NCI-H1436 treated with DMSO at 0.1 percent for 48 hours (cell line): ENCODE results near the gene MED15.
"Not testable (repeated sequence)": the region's sequence is repeated elsewhere in the genome, so short reads cannot be mapped to it uniquely, and the experiment has no call there.

Source experiments
- DNase-seq: peaks from one replicate; lab custom pipeline; 2025; lab: John Stamatoyannopoulos, UW

Gene MED15

GRCh38 chr22:20507253-20508066 is at the start of gene MED15:
TSS of gene MED15 (plus strand) at chr22:20507610. CDS start at chr22:20507679, 69 bp downstream.
- no peak for DNase-seq

DNA sequence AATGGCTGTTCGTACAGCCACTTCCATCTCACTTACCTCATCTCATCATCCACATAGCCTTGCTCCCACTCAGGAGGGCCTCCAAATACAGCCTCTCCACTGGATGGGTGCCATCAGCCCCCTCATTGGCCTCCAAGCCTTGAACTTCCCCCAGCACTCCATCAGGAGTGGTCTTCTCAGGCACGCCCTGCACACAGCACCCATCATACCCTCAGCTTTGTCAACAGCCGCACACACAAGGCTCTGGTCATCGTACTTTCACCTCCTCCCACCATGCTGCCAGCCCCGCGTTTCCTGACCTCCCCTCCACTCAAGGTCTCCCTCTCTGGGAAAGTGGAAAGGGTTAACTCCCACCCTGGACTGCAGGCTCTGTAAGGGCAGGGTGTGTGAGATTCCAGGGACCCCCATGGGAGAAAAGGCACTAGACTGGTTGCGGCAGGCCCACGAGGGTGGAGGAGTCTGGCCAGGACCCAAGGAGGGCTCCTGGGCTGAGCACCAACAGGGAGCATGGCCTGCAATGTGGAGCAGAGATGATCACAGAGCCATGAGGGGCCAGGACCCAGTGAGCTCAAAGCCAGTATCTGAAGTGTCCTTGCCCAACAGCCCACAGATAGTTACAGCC is 48.8 kb upstream of the MED15 start:
- no peak for DNase-seq

- DNase-seq, result no peak
Measured at GRCh38 chr22:20459152-20459542, 48.3 kb upstream of the MED15 start.

DNA sequence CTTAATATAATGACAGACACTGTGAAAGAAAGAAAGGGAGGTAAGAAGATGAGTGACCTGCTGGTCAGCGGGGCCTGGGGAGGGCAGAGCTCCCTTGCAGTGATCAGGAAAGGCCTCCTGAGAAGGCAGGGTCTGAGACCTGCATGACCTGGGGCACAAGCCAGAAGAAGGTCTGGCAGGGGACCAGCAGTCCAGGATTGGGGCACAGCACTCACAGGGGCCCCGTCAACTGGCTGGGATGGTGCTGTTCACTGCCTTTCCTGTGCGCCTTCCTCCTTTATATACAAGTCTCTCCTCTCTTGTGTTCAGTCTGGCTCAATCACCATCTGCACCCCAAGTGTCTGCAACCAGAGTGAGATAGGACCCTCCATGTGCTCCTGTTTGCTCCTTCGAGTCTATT is 47.5 kb upstream of the MED15 start:
- no peak for DNase-seq

DNA sequence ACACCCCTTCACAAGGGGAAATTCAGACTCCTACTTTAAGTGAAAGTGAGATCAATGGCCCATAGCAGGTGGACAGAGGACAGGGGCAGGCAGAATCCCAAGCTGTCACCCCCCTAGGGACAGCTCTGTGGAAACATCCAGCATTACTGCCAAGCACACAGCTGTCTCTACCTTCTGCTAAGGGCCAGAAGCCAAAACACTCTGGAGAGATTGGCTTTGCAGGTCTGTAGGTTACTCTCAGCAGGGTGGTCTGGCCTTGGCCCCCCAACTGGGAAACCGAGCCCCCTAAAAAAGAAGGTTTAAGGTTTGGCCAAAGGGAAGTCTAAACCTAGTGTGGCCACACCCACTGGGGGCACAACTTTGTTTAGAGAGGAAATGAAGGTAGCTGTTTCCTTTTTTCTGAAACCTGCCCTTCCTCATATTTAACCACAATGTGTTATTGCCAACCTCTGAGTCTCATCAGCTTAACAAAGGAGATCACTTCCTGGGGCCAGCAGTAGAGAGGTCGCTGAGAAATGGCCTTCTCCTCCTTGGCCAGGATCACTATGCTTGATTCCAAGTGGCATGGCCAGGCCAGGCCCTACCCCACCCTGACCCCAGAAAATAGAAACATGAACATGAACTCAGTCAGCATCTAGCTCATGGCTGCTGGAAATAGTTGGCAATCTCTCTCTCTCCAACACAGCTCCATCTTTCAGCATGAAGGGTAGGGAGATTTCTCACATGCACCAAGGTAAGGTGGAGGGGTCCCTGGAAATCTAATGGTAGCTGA is 43.9 kb upstream of the MED15 start:
- DNase-seq, result no peak

DNA sequence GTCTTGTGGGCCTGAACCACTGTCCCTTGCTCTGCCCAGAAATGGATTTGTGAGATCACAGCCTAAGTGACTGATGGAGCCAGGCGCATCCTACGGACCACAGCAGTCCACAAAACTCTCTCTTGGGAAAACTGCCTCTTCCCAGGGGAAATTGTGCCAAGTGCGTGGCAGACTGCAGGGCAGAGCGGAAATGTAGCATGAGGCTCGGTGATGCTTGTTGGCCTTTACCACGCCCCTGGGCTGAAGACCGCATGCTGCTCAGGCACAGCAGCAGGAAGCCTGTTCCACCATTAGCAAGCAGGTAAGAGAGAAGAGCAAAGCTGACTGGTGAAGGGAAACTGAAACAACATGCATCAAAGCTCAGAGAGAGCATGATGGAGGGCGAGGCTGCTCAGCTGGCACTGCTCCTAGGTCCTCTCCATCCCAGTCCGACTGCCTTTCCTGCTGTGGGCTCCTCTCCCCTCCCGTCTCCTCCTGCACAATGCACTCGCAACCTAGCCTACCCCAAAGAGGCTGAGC is 43.3 kb upstream of the MED15 start:
- DNase-seq, result no peak

GRCh38 chr22:20464912-20465758 is 42.3 kb upstream of the MED15 start:
- DNase-seq, result no peak

DNA sequence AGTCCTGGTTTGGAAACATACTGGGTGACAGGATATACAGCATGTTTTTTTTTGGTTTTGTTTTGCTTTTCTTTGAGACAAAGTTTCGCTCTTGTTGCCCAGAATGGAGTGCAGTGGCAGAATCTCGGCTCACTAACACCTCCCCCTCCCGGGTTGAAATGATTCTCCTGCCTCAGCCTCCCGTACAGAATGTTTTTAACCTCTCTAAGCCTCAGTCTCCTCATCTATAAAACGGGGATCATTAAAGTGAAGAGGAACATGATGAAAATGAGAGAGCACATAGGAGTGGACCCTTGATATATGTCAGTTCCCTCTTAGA is 41.7 kb upstream of the MED15 start:
- DNase-seq, result no peak

DNA sequence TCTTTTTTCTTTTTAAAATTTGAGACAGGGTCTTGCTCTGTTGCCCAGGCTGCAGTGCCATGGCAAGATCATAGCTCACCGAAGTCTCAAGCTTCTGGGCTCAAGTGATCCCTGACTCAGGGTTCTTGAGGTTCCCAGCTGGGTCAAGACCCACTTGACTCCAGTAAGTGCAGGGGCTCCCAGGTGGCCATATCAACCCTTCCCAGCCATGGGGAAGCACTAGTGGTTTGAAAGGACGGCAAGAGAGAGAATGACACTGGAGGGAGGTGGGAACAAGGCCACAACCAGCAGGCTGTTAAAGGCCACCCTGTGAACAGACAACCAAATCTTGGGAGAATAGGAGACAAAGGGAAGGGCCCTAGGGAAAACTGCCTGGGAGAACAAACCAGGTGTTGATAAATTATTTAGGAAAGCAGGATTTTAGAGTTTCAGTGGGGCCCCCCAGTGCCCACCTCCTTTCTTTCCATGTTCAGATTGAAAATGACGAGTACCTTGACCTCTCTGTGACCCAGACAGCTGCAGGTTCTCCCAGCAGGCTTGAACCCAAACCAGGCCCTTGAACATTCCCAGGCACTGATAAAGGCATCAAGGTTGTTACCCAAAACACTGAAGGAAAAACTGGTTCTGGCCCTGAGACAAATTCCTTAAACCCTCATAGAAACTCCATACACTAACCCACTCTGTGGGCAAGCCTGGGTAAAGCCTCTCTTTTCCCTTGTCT is 40.6 kb upstream of the MED15 start:
- no peak for DNase-seq

GRCh38 chr22:20469110-20469868 is 38.1 kb upstream of the MED15 start:
- DNase-seq, result no peak

GRCh38 chr22:20470525-20470924 is 36.9 kb upstream of the MED15 start:
- DNase-seq, result not testable (repeated sequence)

DNA sequence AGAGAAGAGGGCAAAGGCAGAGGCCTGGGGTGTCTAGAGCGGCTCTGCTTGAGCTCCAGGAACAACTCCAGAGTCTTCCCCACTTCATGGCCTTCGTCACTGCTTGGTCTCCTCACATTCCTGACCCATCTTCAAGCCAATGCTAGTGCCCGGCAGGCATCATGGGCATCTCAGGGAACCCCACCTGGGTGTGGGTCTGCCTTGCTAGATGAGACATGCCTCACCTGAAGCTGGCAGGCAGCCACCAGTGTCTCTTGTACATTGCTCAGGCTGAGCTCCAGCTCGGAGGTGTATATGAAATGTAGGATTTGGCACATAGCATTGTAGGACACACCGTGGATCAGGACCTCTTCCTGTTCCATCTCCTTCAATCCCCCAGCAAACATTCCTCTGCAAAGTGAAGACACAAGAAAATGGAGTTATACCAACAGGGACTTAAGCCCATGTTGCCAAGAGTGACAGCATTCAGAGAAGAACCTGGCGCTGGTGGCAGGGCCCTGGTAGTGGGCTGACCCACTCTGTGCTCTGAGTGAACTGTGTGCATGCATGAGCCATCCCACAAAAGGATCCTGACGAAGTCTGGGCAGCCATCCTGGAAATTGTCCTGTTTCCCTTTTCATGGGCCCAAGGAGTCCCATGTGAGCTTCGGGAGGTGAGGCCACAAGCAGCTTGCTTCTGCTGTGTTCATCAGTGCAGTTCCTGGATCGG is 36.1 kb upstream of the MED15 start:
- DNase-seq, result no peak

DNA sequence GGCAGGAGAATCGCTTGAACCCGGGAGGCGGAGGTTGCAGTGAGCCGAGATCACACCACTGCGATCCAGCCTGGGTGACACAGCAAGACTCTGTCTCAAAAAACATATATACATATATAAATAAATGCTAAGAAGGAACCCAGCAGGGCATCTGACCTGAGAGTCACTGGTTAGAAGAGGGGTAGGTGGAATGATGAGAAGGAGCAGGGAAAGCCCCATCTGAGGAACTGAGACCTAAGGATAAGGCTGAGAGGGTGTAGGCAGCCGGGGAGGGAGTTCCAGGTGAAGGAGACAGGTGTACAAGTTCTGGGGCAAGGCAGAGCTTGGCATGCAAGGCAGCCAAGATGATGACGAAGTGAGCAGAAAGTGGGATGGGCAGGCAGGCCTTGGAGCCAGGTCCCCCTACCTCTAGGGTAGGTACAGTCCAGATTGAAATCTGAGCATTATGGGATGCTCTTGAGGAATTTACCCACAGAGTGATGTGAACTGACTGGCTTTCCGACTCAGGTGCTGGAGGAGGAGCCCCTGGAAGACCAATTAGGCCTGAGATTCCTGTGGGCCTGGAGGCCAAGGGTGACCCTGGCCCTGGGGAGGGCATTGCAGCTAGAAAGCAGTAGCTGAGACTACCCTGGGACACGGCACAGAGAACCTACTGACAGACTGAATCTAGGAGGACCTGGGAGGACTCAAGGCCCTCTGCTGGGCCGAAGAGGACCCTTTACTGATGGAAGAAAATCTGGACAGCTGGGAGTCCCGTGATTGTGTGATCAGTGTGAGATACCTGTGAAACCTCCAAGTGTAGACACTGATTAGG is 34.6 kb upstream of the MED15 start:
- no peak for DNase-seq

- no peak for DNase-seq
Measured at GRCh38 chr22:20475115-20475436, 32.3 kb upstream of the MED15 start.

DNA sequence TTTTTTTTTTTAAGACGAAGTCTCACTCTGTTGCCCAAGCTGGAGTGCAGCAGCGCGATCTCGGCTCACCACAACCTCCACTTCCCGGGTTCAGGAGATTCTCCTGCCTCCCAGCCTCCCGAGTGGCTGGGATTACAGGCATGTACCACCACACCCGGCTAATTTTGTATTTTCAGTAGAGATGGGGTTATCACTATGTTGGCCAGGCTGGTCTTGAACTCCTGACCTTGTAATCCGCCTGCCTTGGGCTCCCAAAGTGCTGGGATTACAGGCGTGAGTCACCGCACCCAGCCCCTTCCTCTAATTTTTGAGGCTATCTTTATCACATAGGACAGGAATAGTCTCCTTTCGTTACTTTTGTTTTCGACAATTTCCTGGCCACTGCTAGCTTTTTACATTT is 31.8 kb upstream of the MED15 start:
- not testable (repeated sequence) for DNase-seq

- DNase-seq, result not testable (repeated sequence)
Measured at GRCh38 chr22:20478059-20478458, 29.4 kb upstream of the MED15 start.

- no peak for DNase-seq
Measured at GRCh38 chr22:20479612-20480196, 27.7 kb upstream of the MED15 start.

GRCh38 chr22:20483143-20483506 is 24.3 kb upstream of the MED15 start:
- DNase-seq, result not testable (repeated sequence)

- DNase-seq, result no peak
Measured at GRCh38 chr22:20483771-20484170, 23.6 kb upstream of the MED15 start.
